Spleen (tissue), 11 donors: ENCODE results near the gene YDJC. TPM values are rescaled to one million over a fixed set of nuclear protein-coding genes. Genes with fewer than 3 reads are reported as not detected.
"Not testable (repeated sequence)": the region's sequence is repeated elsewhere in the genome, so short reads cannot be mapped to it uniquely, and the experiment has no call there.

Source experiments
- DNase-seq: peaks from one replicate; pipeline ENCODE4 v3.0.0-alpha.2; 2020
- H3K27ac ChIP-seq, 8 donors: fragments of 200-600 bp; sonication (generic) in 7 of 8; 1 replicate in 4 of 8; 2 replicates in 4 of 8; pipeline versions ENCODE4 v1.5.0 to v1.8.0; 2016 to 2021; ENCODE audit warnings: inconsistent platforms in 4 of 8, mild to moderate bottlenecking in 4 of 8, moderate library complexity in 1 of 8
- H3K27me3 ChIP-seq, 7 donors: fragments of 200-600 bp; sonication (generic) in 6 of 7; replicated peaks in 1 of 7; 1 replicate in 4 of 7; 2 replicates in 3 of 7; pipeline versions ENCODE4 v1.5.0 to v1.8.0; 2016 to 2021; ENCODE audit warnings: inconsistent platforms in 3 of 7, mild to moderate bottlenecking in 1 of 7
- H3K36me3 ChIP-seq, 6 donors: fragments of 200-600 bp; sonication (generic) in 5 of 6; 1 replicate in 4 of 6; 2 replicates in 2 of 6; pipeline versions ENCODE4 v1.5.0 to v1.8.0; 2016 to 2021; ENCODE audit warnings: inconsistent platforms in 2 of 6
- H3K4me1 ChIP-seq, 6 donors: fragments of 200-600 bp; sonication (generic) in 5 of 6; 1 replicate in 3 of 6; 2 replicates in 3 of 6; pipeline versions ENCODE4 v1.5.0 to v1.8.0; 2016 to 2021; ENCODE audit warnings: inconsistent platforms in 3 of 6
- H3K4me3 ChIP-seq, 8 donors: fragments of 200-600 bp; sonication (generic) in 7 of 8; 1 replicate in 4 of 8; 2 replicates in 4 of 8; pipeline versions ENCODE4 v1.5.0 to v1.8.0; 2016 to 2021; ENCODE audit warnings: inconsistent platforms in 4 of 8, mild to moderate bottlenecking in 4 of 8, moderate library complexity in 2 of 8
- H3K9me3 ChIP-seq, 8 donors: fragments of 200-600 bp; sonication (generic) in 7 of 8; 1 replicate in 4 of 8; 2 replicates in 4 of 8; pipeline versions ENCODE4 v1.5.0 to v1.8.0; 2016 to 2021; ENCODE audit warnings: inconsistent platforms in 4 of 8
- CTCF ChIP-seq, 11 experiments: fragments of 200-600 bp in 7 of 11; fragments of 450-650 bp in 4 of 11; sonication (generic) in 4 of 11; IDR thresholded peaks in 8 of 11; conservative IDR thresholded peaks in 3 of 11; 1 replicate in 7 of 11; 2 replicates in 4 of 11; pipeline versions ENCODE4 v1.4.0 to v1.8.0; 2016 to 2021; ENCODE audit warnings: antibody characterized with exemption in 11 of 11, inconsistent platforms in 4 of 11, mild to moderate bottlenecking in 1 of 11
- POLR2A ChIP-seq, 3 donors: fragments of 450-650 bp; IDR thresholded peaks; one replicate each; pipeline ENCODE4 v1.5.1; 2017; ENCODE audit warnings: antibody characterized with exemption in 3 of 3, mild to moderate bottlenecking in 1 of 3
- POLR2AphosphoS5 ChIP-seq, 3 donors: sonication (generic); formaldehyde crosslinking; IDR thresholded peaks; one replicate each; pipeline ENCODE4 v1.5.1; 2017; ENCODE audit warnings: antibody characterized with exemption in 3 of 3
- whole genome bisulfite sequencing, 5 donors: extraction: QIAGEN DNeasy Blood & Tissue Kit in 3 of 5; methylation state at CpG; one replicate each; pipeline versions ENCODE4 v1.1.5 to v1.1.7; 2013 to 2018; 5-methylcytosine and 5-hydroxymethylcytosine counted together
- intact Hi-C: fragments of 100-400 bp; cut with DNase I; formaldehyde crosslinking; loops from one replicate; pipeline ENCODE4 v1.15.0; 2023; ENCODE audit warnings: low total_unique reads
- polyA plus RNA-seq, 3 donors: library from polyadenylated mRNA; stranded (reverse); fragments of 200-250 nt; gene quantifications; one replicate each; pipeline ENCODE4 v1.2.1, GENCODE V29; 2013
- total RNA-seq, 7 donors: library from RNA; depleted of rRNA in 3 of 7; stranded (reverse); fragments of >200 nt in 3 of 7; fragmentation: NEBNext Ultra II Directional in 4 of 7; extraction: Animal tissue kit (Norgen Biotek cat#: 25700) in 4 of 7; gene quantifications; one replicate each; pipeline versions ENCODE4 v1.1.0 to v1.2.1, GENCODE V29; 2016 to 2021
- donor health status: healthy with polysubstance abuse.
- donor health status: DM: no; HTN: no; CAD: no; lungs with moderate emphysema.
- donor health status: DM: no; HTN: no; CAD: no.
- donor health status: Bipolar disorder and iron deficiency.
- donor health status: healthy.
- donor health status: DM: no; HTN: no; CAD: no.
- donor health status: DM: yes; HTN: yes; CAD: no.

The YDJC gene
- total and polyA plus RNA-seq, 10 donors, result 19.0 to 54.3 (median 32.1) TPM

GRCh38 chr22:21622011-21622918 lies 7.6 kb downstream of the YDJC start:
- Histone ChIP-seq H3K4me3 (no peak overlapping the region), H3K9me3 (no peaks in the 10 kb centered on the region), H3K27ac (peak overlapping the region in 6 of 8 donors; percentile 19 to 68 (median 39)), H3K4me1 (peaks cover 0 to 88% (median 54%) of the 10 kb centered on the region in 6 donors), H3K36me3 (peaks cover 0 to 90% (median 25%) of the 10 kb centered on the region in 6 donors), H3K27me3 (no peaks in the 10 kb centered on the region)
- TF ChIP-seq POLR2A (IDR thresholded peaks at IDR 0.05) (no peak), CTCF (IDR thresholded peaks at IDR 0.05 in 8 of 11, conservative IDR thresholded peaks at IDR 0.05 in 3 of 11) (no peak), POLR2AphosphoS5 (IDR thresholded peaks at IDR 0.05) (peak; percentile 22 to 38 (median 29))
- no peak for DNase-seq
- 47 to 63% (median 57%) methylated on average over 15 to 17 of the region's 17 CpGs for WGBS, 5 donors
- intact Hi-C loops, result no loop called here

- DNase-seq, result no peak
- Histone ChIP-seq H3K4me3 (no peak overlapping the region), H3K27me3 (no peaks in the 10 kb centered on the region), H3K36me3 (peaks cover 0 to 84% (median 23%) of the 10 kb centered on the region in 6 donors), H3K4me1 (peaks cover 0 to 88% (median 49%) of the 10 kb centered on the region in 6 donors), H3K9me3 (no peaks in the 10 kb centered on the region), H3K27ac (peak overlapping the region in 2 of 8 donors; percentile 28 to 34)
- TF ChIP-seq POLR2AphosphoS5 (IDR thresholded peaks at IDR 0.05) (no peak), CTCF (IDR thresholded peaks at IDR 0.05 in 8 of 11, conservative IDR thresholded peaks at IDR 0.05 in 3 of 11) (no peak), POLR2A (IDR thresholded peaks at IDR 0.05) (no peak)
- WGBS, 5 donors, result 84 to 97% (median 86%) methylated on average over 2 to 3 of the region's 3 CpGs
- intact Hi-C loops, result no loop called here
These were observed 8.8 kb downstream of the YDJC start for GRCh38 chr22:21621025-21621424.

GRCh38 chr22:21617337-21617736 lies 12.5 kb downstream of the YDJC start:
- H3K4me3 ChIP-seq, H3K27me3 ChIP-seq, H3K27ac ChIP-seq, intact Hi-C loops, DNase-seq, H3K9me3 ChIP-seq: not testable (repeated sequence)
- Histone ChIP-seq H3K4me1 (peaks cover 5 to 76% (median 40%) of the 10 kb centered on the region in 6 donors), H3K36me3 (peaks cover 0 to 89% (median 27%) of the 10 kb centered on the region in 6 donors)
- whole genome bisulfite sequencing, 5 donors, result 90 to 96% (median 94%) methylated on average over 6 of the region's 6 CpGs

- Histone ChIP-seq H3K27ac (no peak overlapping the region), H3K27me3 (no peaks in the 10 kb centered on the region), H3K4me1 (peaks cover 0 to 62% (median 29%) of the 10 kb centered on the region in 6 donors), H3K36me3 (peaks cover 0 to 93% (median 39%) of the 10 kb centered on the region in 6 donors), H3K9me3 (no peaks in the 10 kb centered on the region), H3K4me3 (no peak overlapping the region)
- TF ChIP-seq POLR2A (IDR thresholded peaks at IDR 0.05), result no peak
- no peak for TF ChIP-seq POLR2AphosphoS5 (IDR thresholded peaks at IDR 0.05)
- TF ChIP-seq CTCF (IDR thresholded peaks at IDR 0.05 in 8 of 11, conservative IDR thresholded peaks at IDR 0.05 in 3 of 11), result no peak
- WGBS, 5 donors, result 81 to 93% (median 82%) methylated on average over 4 of the region's 4 CpGs
- intact Hi-C loops, result no loop called here
- DNase-seq, result no peak
These were observed 14.1 kb downstream of the YDJC start for GRCh38 chr22:21615731-21616130.
